AML-193 (cell line): ENCODE measurements around the gene NOTCH1.
"Not testable (repeated sequence)": the region's sequence is repeated elsewhere in the genome, so short reads cannot be mapped to it uniquely, and the experiment has no call there.

Experiments
- DNase-seq, 2 experiments: peaks; one replicate each; lab custom pipeline; 2025; lab: John Stamatoyannopoulos, UW

Gene NOTCH1

DNA sequence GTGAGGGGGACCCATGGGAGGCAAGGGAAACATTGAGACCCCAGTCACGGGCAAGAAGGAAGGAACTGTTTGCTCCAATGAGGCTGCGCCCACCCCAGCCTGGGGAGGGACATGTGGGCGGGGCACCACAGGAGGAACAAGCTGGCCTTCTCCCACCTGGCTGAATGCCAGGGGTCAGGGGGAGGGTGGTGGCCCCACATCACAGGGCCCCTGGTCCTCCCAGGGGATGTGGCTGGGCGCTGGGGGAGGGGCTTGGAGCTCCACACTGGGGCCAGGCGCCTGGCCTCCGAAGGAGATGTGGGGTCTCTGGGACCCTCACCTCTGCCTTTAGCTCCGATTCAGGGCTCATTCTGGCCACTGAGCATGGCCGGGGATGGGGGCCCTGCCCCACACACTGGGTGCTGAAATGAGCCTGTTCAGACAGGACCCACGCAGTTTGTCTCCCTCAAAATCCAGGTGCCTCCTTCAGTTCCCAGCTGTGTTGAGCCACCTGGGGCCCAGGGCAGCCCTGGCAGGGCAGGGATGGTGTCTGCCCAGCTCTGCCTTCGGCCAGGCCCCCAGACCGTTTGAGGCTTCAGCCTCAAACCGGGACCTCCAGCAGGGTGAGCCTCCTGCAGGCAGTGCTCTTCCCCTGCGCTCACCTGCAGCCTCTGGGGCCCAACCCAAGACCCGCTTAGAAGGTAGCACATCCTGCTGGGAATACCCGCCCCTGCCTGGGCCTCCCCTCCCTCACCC, 33.2 kb upstream of the NOTCH1 start:
- DNase-seq = no peak

GRCh38 chr9:136578626-136578914, 32.7 kb upstream of the NOTCH1 start:
- no peak for DNase-seq

- DNase-seq = no peak
Measured at GRCh38 chr9:136577941-136578625, 32.2 kb upstream of the NOTCH1 start.

DNA sequence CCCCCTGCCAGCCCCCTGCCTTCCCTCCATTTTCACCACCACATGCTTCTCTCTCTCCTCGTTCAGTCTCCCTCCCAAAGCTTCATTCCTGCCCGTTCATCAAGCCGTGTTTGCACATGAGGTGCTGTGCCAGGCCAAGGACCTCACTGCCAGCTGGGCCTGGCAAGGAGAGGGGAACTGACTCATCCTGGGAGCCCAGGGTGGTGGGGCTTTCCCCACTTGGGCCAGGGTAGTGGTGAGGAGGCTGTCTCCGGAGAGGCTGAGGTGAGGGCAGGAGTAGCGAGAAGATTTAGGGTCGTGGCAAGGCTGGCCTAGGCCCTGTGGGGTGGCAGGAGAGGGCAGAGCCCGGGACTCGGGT, 30.4 kb upstream of the NOTCH1 start:
- DNase-seq = no peak

GRCh38 chr9:136575626-136576268, 29.9 kb upstream of the NOTCH1 start:
- DNase-seq = no peak

DNA sequence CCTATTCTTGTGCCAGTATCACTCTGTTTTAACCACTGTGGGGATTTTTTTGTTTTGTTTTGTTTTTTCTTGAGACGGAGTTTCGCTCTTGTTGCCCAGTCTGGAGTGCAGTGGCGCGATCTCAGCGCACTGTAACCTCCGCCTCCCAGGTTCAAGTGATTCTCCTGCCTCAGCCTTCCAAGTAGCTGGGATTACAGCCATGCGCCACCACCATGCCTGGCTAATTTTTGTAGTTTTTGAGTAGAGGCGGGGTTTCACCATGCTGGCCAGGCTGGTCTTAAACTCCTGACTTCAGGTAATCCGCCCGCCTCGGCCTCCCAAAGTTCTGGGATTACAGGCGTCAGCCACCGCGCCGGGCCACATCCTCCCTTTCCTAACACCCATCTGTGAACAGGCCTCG, 28.8 kb upstream of the NOTCH1 start:
- not testable (repeated sequence) for DNase-seq

DNA sequence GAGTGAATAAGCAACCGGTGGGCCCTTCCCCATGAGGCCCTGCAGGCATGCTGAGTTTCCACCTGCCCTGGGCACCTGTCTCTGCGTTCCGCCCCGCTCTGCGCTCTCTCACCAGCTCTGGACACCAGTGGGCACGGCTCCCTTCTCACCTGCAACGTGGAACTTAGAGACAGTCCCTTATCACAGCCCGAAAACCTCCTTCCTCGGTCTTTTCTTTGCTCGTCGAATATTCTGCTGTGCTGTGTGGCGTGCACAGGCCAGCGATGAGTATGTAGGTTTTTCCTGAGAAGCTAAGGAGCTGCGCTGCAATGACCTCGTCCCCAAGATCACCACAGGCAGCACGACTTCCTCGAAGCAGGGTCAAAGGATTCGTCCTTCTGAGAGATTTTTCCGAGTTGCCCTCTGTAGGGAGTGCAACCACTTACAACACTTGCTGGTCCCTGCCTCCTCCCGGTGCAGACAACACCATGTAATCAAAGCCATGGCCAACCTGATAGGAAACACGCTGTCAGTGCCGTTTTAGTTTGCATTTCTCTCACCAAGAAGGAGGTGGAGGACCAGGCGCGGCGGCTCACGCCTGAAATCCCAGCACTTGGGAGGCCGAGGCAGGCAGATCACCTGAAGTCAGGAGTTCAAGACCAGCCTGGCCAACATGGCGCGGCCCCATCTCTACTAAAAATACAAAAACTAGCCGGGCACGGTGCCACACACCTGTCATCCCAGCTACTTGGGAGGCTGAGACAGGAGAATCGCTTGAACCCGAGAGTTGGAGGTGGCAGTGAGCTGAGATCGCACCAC, 27.2 kb upstream of the NOTCH1 start:
- DNase-seq = no peak

DNA sequence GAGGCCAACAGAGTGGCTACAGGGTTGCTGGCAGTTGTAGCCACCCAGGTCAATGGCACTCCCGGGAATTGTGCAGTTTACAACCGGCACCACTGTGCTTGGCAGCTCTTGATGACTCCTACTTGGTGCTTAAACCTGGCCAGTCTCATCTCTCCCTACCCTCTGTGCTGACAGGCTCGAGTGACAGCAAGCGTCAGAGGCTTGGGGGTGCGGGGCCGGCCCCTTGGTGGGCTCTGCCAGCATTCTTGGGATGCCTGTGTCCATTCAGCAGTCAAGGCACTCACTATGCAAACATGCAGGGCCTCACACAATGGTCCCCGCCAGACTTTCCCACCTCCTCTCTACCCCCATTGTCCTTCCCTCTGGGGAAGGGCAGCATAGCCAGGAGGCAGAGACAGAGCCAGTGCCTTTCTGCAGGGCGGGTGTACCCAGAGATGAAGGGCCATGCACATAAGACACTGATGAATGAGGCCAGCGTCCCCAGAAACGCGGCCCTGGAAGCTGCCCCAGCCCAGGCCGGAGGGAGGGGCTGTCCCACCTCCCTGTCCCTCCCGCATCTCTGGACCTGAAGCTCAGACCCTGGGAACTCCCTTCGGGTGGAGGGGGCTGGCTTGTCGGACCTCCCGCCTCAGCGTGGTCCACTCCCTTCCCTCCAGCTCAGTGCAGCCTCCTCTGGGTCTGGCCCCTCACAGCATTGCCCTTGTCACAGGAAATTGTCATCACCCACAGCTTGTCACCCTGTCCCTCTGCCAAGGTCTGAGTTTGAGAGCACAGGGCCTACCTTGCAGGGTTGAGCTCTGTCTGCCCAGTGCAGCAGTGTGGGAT, 26.4 kb upstream of the NOTCH1 start:
- no peak for DNase-seq

- no peak for DNase-seq
Measured at GRCh38 chr9:136571531-136571930, 25.7 kb upstream of the NOTCH1 start.

DNA sequence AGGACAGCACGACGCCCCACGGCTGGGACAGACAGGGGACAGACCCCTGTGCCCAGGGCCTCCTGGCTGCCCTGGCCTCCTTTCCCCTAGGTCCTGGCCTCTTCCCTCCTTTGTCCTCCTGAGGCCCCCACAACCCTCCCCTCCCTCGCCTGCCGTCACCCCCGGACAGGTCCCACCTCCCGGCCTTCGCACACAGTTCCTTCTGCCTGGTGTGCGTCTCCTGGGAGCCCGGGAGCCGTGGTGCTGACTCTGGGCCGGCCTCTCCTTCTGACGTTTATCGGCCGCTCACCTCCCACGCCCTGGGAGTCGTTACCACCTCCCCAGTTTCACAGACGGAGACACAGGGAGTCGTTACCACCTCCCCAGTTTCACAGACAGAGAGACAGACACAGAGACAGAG, 25.1 kb upstream of the NOTCH1 start:
- no peak for DNase-seq

GRCh38 chr9:136570191-136570845, 24.5 kb upstream of the NOTCH1 start:
- DNase-seq = no peak

GRCh38 chr9:136569526-136570148, 23.8 kb upstream of the NOTCH1 start:
- DNase-seq = no peak

DNA sequence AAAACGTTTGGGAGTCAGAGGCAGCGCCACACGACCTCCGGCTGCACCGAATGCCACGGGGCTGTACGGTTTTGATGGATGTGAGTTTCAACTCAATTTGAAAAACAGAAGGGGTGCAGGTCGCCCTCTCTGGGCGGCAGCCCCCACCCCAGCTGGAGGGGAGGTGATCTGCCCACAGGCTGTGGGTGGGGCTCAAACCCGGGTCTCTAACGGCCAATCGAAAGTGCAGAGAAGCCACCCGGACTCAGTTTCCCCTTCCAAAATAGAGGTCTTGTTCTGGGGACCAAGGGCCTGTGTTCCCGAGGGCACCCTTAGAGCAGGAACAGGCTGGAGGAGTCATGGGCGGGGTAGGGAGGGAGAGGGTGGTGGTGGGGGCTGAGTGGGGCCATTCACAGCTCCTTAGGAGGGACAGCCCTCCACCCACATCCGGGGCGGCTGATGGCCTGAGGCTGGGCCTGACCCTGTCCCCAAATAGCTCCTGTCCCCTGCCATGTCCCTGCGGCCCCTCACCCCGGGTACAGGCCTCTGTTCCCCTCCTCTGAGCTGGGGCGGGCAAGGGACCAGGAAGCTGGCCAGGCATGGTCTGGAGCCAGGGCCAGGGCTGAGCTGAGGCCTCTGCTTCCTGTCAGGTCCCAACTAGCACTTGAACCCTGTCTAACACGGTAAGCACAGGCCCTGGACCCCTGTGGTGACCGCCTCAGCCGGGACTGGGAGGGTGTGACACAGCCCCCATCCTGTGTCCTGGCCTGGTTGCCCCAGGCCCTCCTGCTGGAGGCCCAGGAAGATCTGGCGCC, 22.6 kb upstream of the NOTCH1 start:
- DNase-seq = no peak

GRCh38 chr9:136567651-136568287, 21.9 kb upstream of the NOTCH1 start:
- DNase-seq = no peak

- no peak for DNase-seq
Measured at GRCh38 chr9:136566901-136567300, 21.1 kb upstream of the NOTCH1 start.

GRCh38 chr9:136566553-136566895, 20.7 kb upstream of the NOTCH1 start:
- DNase-seq = no peak

- no peak for DNase-seq
Measured at GRCh38 chr9:136565715-136566552, 20.1 kb upstream of the NOTCH1 start.

- DNase-seq = no peak
Measured at GRCh38 chr9:136565086-136565714, 19.4 kb upstream of the NOTCH1 start.
